ENCODE data around the gene FAM83E. TPM values are rescaled to one million over a fixed set of nuclear protein-coding genes. Genes with fewer than 3 reads are reported as not detected.

The FAM83E gene
- polyA plus RNA-seq, 1 experiment = not detected

DNA sequence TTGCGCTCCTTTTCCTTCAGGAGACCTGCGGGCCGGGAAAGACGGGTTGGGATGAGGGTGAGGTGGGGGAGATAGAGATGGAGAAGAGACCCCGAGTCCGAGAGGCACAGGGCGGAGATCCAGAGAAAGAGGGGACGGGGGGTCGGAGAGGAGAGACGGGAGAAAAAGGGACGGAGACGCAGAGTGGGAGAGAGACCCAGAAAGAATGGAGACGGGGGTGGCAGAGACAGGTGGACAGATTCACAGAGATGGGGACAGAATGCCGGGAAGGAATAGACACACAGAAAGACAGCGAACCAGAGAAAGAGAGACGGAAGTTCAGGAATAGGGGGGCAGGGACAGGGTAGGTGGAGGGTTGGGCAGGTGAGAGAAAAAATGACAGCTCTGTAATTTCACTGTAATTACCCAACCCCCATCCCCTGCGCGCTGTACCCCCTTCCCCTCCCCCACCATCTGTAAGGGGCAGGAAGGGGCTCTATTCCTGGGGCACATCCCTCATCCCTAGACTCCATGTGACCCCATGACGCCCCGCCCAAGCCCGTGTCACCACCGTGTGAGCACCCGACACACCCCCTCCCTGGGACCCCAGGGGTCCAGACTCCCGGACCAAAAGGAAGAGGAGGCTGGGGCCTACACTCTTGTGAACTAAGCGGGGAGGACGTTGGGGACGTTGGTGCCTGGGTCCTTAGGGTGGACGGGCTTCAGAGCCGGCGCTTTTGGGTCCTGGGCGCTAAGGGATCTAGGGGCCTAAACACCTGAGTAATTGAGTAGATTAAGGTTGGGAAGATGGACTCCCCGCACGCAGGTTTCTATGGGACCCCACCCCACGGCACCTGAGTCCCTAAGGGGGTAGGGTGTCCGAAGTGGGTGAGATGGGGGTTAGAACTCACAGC, 21.3 kb upstream of the FAM83E start:
- ChIA-PET POLR2A (interaction anchor here (0.6 to 1.3 kb wide), 4 partner anchors 9 to 891 kb away, joined by 3 to 7 read pairs (median 4); partner anchors contain the start of genes CA11, RCN3, RPL18 and SPHK2), CTCF (no interaction called here)
- H3K27me3 ChIP-seq (ENCODE audit: control insufficient read depth, insufficient read depth, low read length) = no peaks in the 10 kb centered on the region
- TF ChIP-seq, protein P1, sequence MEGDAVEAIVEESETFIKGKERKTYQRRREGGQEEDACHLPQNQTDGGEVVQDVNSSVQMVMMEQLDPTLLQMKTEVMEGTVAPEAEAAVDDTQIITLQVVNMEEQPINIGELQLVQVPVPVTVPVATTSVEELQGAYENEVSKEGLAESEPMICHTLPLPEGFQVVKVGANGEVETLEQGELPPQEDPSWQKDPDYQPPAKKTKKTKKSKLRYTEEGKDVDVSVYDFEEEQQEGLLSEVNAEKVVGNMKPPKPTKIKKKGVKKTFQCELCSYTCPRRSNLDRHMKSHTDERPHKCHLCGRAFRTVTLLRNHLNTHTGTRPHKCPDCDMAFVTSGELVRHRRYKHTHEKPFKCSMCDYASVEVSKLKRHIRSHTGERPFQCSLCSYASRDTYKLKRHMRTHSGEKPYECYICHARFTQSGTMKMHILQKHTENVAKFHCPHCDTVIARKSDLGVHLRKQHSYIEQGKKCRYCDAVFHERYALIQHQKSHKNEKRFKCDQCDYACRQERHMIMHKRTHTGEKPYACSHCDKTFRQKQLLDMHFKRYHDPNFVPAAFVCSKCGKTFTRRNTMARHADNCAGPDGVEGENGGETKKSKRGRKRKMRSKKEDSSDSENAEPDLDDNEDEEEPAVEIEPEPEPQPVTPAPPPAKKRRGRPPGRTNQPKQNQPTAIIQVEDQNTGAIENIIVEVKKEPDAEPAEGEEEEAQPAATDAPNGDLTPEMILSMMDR (IDR thresholded peaks at IDR 0.05; ENCODE audit: low read depth, low read length) = no peak
- peaks cover 5% of the 10 kb centered on the region; the same call in 1 of the 2 replicates for H3K9me3 ChIP-seq (ENCODE audit: control insufficient read depth, insufficient read depth, low read length)
- no peak overlapping the region for H3K27ac ChIP-seq (ENCODE audit: low read depth, low read length)
- peak overlapping the region; percentile 66 for H3K4me3 ChIP-seq (ENCODE audit: low read depth, low read length)
- DNase-seq (ENCODE audit: low read depth, low spot score) = no peak

DNA sequence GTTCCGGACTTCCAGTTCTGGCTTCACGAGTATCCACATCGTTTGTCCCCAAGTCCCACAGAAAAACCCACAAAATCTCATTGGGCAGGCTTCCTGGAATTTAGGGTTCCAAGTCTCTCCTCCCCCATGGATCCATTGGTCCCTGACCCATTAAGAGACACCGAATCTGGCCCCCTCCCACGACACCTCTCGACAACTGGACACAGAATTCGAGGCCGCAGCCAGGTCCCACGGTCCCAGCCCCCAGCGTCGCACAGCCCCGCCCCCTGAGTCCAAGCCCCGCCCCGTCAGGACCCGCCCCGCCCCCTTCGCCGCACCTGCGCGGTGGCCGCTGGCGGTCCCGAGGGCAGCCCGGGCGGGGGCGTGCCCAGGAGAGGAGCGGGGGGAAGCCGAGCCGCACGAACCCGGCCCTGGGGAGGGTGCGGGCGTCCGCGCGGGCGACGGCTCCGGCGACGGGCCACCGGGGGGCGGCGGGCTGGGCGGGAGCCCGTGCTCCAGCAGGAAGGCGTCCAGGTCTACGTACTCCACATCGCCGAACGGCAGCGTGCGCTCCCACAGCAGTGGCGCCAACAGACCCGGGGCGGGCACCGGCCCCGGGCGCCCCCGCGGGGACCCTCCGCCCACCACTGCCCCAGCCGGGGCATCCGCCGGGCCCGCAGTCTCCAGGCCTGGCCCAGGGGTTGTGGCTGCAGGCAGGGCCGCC, 20.5 kb upstream of the FAM83E start:
- peak overlapping the region; percentile 66 for H3K4me3 ChIP-seq (ENCODE audit: low read depth, low read length)
- no peaks in the 10 kb centered on the region for H3K27me3 ChIP-seq (ENCODE audit: control insufficient read depth, insufficient read depth, low read length)
- H3K27ac ChIP-seq (ENCODE audit: low read depth, low read length) = no peak overlapping the region
- peaks cover 5% of the 10 kb centered on the region; the same call in 1 of the 2 replicates for H3K9me3 ChIP-seq (ENCODE audit: control insufficient read depth, insufficient read depth, low read length)
- ChIA-PET POLR2A (no interaction called here), CTCF (interaction anchor here (1.1 kb wide), 1 partner anchor 207 kb away, joined by 3 read pairs; no protein-coding TSS in a partner anchor)
- TF ChIP-seq, protein P1 (IDR thresholded peaks at IDR 0.05; ENCODE audit: low read depth, low read length) = no peak
- DNase-seq (ENCODE audit: low read depth, low spot score) = no peak

- CTCF ChIA-PET = interaction anchor here (0.8 to 1.1 kb wide), 5 partner anchors 11 to 208 kb away, joined by 3 to 7 read pairs (median 4); partner anchors contain the start of gene CA11
- peaks cover 7% of the 10 kb centered on the region; the same call in 1 of the 2 replicates for H3K9me3 ChIP-seq (ENCODE audit: control insufficient read depth, insufficient read depth, low read length)
- H3K27ac ChIP-seq (ENCODE audit: low read depth, low read length) = peak overlapping the region; percentile 75
- POLR2A ChIA-PET = interaction anchor here (1.0 to 1.6 kb wide), 3 partner anchors 11 to 16 kb away, joined by 3 to 9 read pairs (median 8); partner anchors contain the start of genes CA11, RPL18 and SPHK2
- H3K27me3 ChIP-seq (ENCODE audit: control insufficient read depth, insufficient read depth, low read length) = no peaks in the 10 kb centered on the region
- DNase-seq (ENCODE audit: low read depth, low spot score) = peak; percentile 82
- H3K4me3 ChIP-seq (ENCODE audit: low read depth, low read length) = peak overlapping the region; percentile 37
- TF ChIP-seq, protein P1 (IDR thresholded peaks at IDR 0.05; ENCODE audit: low read depth, low read length) = no peak
Observed at GRCh38 chr19:48634424-48635262, 19.8 kb upstream of the FAM83E start.

GRCh38 chr19:48634036-48634342, 19.1 kb upstream of the FAM83E start:
- CTCF ChIA-PET = interaction anchor here (0.8 to 1.1 kb wide), 4 partner anchors 12 to 144 kb away, joined by 3 to 7 read pairs (median 4); partner anchors contain the start of gene CA11
- Histone ChIP-seq H3K27me3 (ENCODE audit: control insufficient read depth, insufficient read depth, low read length) (no peaks in the 10 kb centered on the region), H3K9me3 (ENCODE audit: control insufficient read depth, insufficient read depth, low read length) (peaks cover 9% of the 10 kb centered on the region; the same call in 1 of the 2 replicates), H3K4me3 (ENCODE audit: low read depth, low read length) (peak overlapping the region; percentile 37), H3K27ac (ENCODE audit: low read depth, low read length) (peak overlapping the region; percentile 52)
- no peak for DNase-seq (ENCODE audit: low read depth, low spot score)
- POLR2A ChIA-PET = interaction anchor here (1.0 to 1.6 kb wide), 3 partner anchors 10 to 15 kb away, joined by 3 to 9 read pairs (median 8); partner anchors contain the start of genes CA11, RPL18 and SPHK2
- TF ChIP-seq, protein P1 (IDR thresholded peaks at IDR 0.05; ENCODE audit: low read depth, low read length) = no peak

Data from AG04450 (cell line).